Keratinocyte (primary cell): ENCODE measurements around the gene RNF150. TPM values are rescaled to one million over a fixed set of nuclear protein-coding genes. Genes with fewer than 3 reads are reported as not detected.

ENCODE experiments used
- DNase-seq: peaks from one replicate; pipeline ENCODE4 v3.0.0-alpha.2; 2011; ENCODE audit warnings: low read depth, missing footprints, low spot score
- FAIRE-seq: peaks from 2 replicates; lab custom pipeline; 2011; peaks lifted over from hg19 to GRCh38; lab: Jason Lieb, UNC
- H2AFZ ChIP-seq: 2 replicates; pipeline ENCODE4 v1.6.0; 2012; ENCODE audit warnings: low read length, control low read depth, inconsistent platforms; ENCODE audit not compliant: control insufficient read depth
- H3K27ac ChIP-seq: 2 replicates; pipeline ENCODE4 v1.5.1; 2011; ENCODE audit warnings: low read length; ENCODE audit not compliant: control insufficient read depth, insufficient read depth
- H3K27me3 ChIP-seq: 3 replicates; pipeline ENCODE4 v1.6.0; 2011; ENCODE audit warnings: low read length; ENCODE audit not compliant: control insufficient read depth, insufficient read depth; ENCODE audit errors: extremely low read depth
- H3K36me3 ChIP-seq, 2 experiments: 2 replicates in 1 of 2; 3 replicates in 1 of 2; pipeline ENCODE4 v1.5.1; 2011; ENCODE audit warnings: low read length in 2 of 2, mild to moderate bottlenecking in 1 of 2; ENCODE audit not compliant: control insufficient read depth in 2 of 2, insufficient read depth in 2 of 2; ENCODE audit errors: extremely low read depth in 1 of 2
- H3K4me1 ChIP-seq: 3 replicates; pipeline ENCODE4 v1.5.1; 2011; ENCODE audit warnings: low read length; ENCODE audit not compliant: control insufficient read depth, insufficient read depth; ENCODE audit errors: extremely low read depth
- H3K4me2 ChIP-seq: 3 replicates; pipeline ENCODE4 v1.6.0; 2011; ENCODE audit warnings: low read depth, low read length; ENCODE audit not compliant: control insufficient read depth, insufficient read depth; ENCODE audit errors: extremely low read depth
- H3K4me3 ChIP-seq, 3 experiments: fragments of 200-600 bp in 1 of 3; sonication (generic) in 1 of 3; 2 replicates in 2 of 3; 3 replicates in 1 of 3; pipeline ENCODE4 v1.5.1; 2011 to 2016; ENCODE audit warnings: low read length in 3 of 3, mild to moderate bottlenecking in 3 of 3, control low read depth in 2 of 3, inconsistent platforms in 1 of 3, low read depth in 1 of 3, mixed read lengths in 1 of 3, mixed run types in 1 of 3, moderate library complexity in 1 of 3; ENCODE audit not compliant: control insufficient read depth in 2 of 3, insufficient read depth in 2 of 3; ENCODE audit errors: extremely low read depth in 1 of 3
- H3K79me2 ChIP-seq: 2 replicates; pipeline ENCODE4 v1.6.0; 2012; ENCODE audit warnings: low read length; ENCODE audit not compliant: control insufficient read depth, insufficient read depth
- H3K9ac ChIP-seq: 3 replicates; pipeline ENCODE4 v1.6.0; 2011; ENCODE audit warnings: low read length; ENCODE audit not compliant: control insufficient read depth, insufficient read depth; ENCODE audit errors: extremely low read depth
- H3K9me1 ChIP-seq: 3 replicates; pipeline ENCODE4 v1.6.0; 2011; ENCODE audit warnings: low read length; ENCODE audit not compliant: control insufficient read depth, insufficient read depth; ENCODE audit errors: extremely low read depth
- H3K9me3 ChIP-seq: 2 replicates; pipeline ENCODE4 v1.5.1; 2012; ENCODE audit warnings: low read depth, low read length; ENCODE audit not compliant: control insufficient read depth
- H4K20me1 ChIP-seq: 3 replicates; pipeline ENCODE4 v1.6.0; 2011; ENCODE audit warnings: low read length; ENCODE audit not compliant: control insufficient read depth, insufficient read depth; ENCODE audit errors: extremely low read depth
- EZH2 ChIP-seq: IDR thresholded peaks from one replicate; pipeline ENCODE4 v1.6.1; 2012; ENCODE audit warnings: inconsistent platforms, mild to moderate bottlenecking, low read length, moderate library complexity
- dilution Hi-C: fragments of 300-500 bp; cut with MboI; formaldehyde crosslinking; loops from one replicate; pipeline ENCODE4 v1.7.0; 2020; ENCODE audit warnings: low sequenced_read_pairs; ENCODE audit not compliant: extremely low pct_ligation_motif_present
- polyA plus RNA-seq, 5 experiments: library from polyadenylated mRNA; depleted of rRNA in 3 of 5; stranded (reverse) in 3 of 5; stranded (forward) in 1 of 5; unstranded in 1 of 5; fragments of >200 nt; gene quantifications; 1 replicate in 1 of 5; 2 replicates in 3 of 5; 3 replicates in 1 of 5; pipeline versions ENCODE4 v1.2.1 to v1.2.3, GENCODE V29; 2011 to 2012; ENCODE audit warnings: missing spikeins in 2 of 5, low read depth in 1 of 5, low replicate concordance in 1 of 5
- TF ChIP-seq, protein P1 (sequence below), 3 experiments: IDR thresholded peaks in 1 of 3; conservative IDR thresholded peaks in 1 of 3; optimal IDR thresholded peaks in 1 of 3; 2 replicates in 2 of 3; 3 replicates in 1 of 3; pipeline versions ENCODE3 to v1.5.1; 2011; ENCODE audit warnings: low read length in 3 of 3, mild to moderate bottlenecking in 3 of 3, moderate library complexity in 2 of 3, control low read depth in 1 of 3, inconsistent platforms in 1 of 3; ENCODE audit not compliant: insufficient read depth in 2 of 3; ENCODE audit errors: extremely low read depth in 1 of 3

Gene RNF150
- polyA plus RNA-seq, 1 donor (not counting 4 experiments of a cell fraction or from before 2014, with no cell fraction given), result 0.18 TPM

DNA sequence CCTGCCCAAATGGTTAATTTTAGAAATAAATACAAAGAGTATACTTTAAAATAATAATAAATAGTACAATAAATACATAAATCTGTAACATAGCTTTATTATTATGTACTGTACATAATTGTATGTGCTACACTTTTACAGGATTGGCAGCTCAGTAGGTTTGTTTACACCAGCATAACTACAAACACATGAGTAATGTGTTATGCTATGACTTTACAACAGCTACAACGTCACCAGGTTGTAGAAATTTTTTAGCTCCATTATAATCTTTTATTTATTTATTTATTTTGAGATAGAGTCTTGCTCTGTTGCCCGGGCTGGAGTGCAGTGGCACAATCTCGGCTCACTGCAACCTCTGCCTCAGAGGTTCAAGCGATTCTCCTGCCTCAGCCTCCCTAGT is 31.8 kb downstream of the RNF150 start:
- FAIRE-seq, result no peak
- Histone ChIP-seq H3K79me2 (no peaks in the 10 kb centered on the region), H3K9me1 (no peaks in the 10 kb centered on the region), H2AFZ (no peak overlapping the region), H4K20me1 (no peaks in the 10 kb centered on the region), H3K27ac (no peak overlapping the region), H3K4me3 (no peak overlapping the region), H3K36me3 (no peaks in the 10 kb centered on the region), H3K9me3 (no peaks in the 10 kb centered on the region), H3K27me3 (no peaks in the 10 kb centered on the region), H3K4me1 (peaks cover 2% of the 10 kb centered on the region), H3K4me2 (no peak overlapping the region), H3K9ac (no peak overlapping the region)
- DNase-seq, result no peak
- dilution Hi-C loops, result no loop called here
- TF ChIP-seq EZH2, result no peak
- TF ChIP-seq, protein P1, sequence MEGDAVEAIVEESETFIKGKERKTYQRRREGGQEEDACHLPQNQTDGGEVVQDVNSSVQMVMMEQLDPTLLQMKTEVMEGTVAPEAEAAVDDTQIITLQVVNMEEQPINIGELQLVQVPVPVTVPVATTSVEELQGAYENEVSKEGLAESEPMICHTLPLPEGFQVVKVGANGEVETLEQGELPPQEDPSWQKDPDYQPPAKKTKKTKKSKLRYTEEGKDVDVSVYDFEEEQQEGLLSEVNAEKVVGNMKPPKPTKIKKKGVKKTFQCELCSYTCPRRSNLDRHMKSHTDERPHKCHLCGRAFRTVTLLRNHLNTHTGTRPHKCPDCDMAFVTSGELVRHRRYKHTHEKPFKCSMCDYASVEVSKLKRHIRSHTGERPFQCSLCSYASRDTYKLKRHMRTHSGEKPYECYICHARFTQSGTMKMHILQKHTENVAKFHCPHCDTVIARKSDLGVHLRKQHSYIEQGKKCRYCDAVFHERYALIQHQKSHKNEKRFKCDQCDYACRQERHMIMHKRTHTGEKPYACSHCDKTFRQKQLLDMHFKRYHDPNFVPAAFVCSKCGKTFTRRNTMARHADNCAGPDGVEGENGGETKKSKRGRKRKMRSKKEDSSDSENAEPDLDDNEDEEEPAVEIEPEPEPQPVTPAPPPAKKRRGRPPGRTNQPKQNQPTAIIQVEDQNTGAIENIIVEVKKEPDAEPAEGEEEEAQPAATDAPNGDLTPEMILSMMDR (optimal IDR thresholded peaks at IDR 0.05 in 1 of 3, IDR thresholded peaks at IDR 0.05 in 1 of 3, conservative IDR thresholded peaks at IDR 0.05 in 1 of 3; ENCODE audit: extremely low read depth in 1 of 3, insufficient read depth in 2 of 3, low read length in 3 of 3), result no peak

DNA sequence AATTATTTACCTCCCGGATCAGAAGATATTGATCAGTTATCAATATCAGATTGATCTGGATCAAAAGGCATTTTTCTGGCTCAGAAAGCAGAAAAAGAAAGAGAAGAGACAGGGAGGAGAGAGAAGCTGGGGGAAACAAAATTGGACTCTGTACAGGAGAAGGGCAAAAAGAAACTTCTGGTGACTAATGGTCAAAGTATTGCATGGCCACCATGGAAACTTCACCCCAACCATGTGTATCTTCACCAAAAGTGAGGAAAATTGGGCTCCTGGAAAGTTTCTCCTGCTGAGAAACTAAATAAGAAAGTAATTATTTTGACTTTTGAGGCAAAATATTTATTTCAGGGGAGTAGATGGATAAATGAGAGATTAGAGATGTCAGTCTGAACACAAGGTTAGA is 33.9 kb downstream of the RNF150 start:
- Histone ChIP-seq H4K20me1 (no peaks in the 10 kb centered on the region), H3K27me3 (no peaks in the 10 kb centered on the region), H3K36me3 (no peaks in the 10 kb centered on the region), H3K9me1 (no peaks in the 10 kb centered on the region), H3K4me2 (no peak overlapping the region), H3K4me3 (no peak overlapping the region), H2AFZ (no peak overlapping the region), H3K9me3 (no peaks in the 10 kb centered on the region), H3K27ac (no peak overlapping the region), H3K9ac (no peak overlapping the region), H3K79me2 (no peaks in the 10 kb centered on the region), H3K4me1 (peaks cover 2% of the 10 kb centered on the region)
- dilution Hi-C loops, result no loop called here
- FAIRE-seq (no peak), DNase-seq (no peak)
- no peak for TF ChIP-seq EZH2
- TF ChIP-seq, protein P1 (optimal IDR thresholded peaks at IDR 0.05 in 1 of 3, IDR thresholded peaks at IDR 0.05 in 1 of 3, conservative IDR thresholded peaks at IDR 0.05 in 1 of 3; ENCODE audit: extremely low read depth in 1 of 3, insufficient read depth in 2 of 3, low read length in 3 of 3), result no peak
